SW 1271 (cell line): ENCODE data around the gene WAPL.
"Not testable (repeated sequence)": the region's sequence is repeated elsewhere in the genome, so short reads cannot be mapped to it uniquely, and the experiment has no call there.

Source experiments
- DNase-seq, 2 experiments: peaks; one replicate each; lab custom pipeline; 2025; lab: John Stamatoyannopoulos, UW

WAPL gene

DNA sequence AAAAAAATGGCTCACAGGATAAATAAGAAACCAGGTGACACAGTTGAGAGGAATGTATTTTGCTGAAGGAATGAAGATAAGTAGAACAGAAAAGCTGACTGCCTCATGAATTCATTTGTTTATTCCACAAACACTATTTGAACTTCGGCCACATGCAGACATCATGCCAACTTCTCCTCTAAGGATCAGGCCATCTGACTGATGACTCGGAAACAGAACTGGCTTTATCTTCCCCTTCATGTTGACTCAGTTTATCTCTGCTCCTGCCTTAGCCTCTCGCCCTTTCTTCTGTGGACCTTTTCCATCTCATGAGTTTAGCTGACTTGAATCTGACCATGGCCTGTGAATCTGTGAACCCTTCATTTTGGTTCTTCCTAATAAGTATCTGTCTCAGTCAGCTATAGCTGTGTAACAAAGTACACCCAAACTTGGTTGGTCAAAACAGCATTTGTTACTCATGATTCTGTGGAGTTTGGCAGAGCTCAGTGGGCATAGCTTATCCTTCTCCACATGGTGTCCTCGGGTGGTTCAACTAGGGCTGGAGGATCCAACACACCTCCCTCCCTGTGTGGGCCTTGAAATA lies 111.0 kb downstream of the WAPL start:
- peak in 1 of 2 experiments; percentile 5 for DNase-seq

- no peak for DNase-seq
Observed at GRCh38 chr10:86409183-86409582, 112.4 kb downstream of the WAPL start.

DNA sequence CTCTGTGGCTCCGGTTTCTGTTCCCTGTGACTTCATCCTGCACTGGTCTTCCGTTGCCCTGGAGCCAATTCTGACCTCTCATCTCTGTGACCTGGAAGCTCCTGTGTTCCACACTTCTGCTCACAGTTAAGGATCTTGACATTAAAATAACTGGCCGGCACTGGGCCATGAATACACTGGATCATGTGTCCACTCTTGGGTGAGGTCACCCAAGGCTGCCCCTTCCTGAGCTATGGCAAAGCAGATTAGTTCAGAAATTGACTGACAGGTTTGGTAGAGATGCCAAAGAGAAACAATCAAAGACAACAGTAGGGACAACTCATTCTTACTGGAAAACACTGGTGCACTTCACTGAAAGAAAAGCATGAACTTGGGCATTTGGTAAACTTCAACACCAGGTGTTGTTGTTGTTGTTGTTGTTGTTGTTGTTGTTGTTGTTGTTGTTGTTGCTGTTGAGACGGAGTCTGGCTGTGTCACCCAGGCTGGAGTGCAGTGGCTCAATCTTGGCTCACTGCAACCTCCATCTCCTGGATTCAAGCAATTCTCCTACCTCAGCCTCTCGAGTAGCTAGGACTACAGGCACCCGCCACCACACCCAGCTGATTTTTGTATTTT lies 118.3 kb downstream of the WAPL start:
- no peak for DNase-seq

DNA sequence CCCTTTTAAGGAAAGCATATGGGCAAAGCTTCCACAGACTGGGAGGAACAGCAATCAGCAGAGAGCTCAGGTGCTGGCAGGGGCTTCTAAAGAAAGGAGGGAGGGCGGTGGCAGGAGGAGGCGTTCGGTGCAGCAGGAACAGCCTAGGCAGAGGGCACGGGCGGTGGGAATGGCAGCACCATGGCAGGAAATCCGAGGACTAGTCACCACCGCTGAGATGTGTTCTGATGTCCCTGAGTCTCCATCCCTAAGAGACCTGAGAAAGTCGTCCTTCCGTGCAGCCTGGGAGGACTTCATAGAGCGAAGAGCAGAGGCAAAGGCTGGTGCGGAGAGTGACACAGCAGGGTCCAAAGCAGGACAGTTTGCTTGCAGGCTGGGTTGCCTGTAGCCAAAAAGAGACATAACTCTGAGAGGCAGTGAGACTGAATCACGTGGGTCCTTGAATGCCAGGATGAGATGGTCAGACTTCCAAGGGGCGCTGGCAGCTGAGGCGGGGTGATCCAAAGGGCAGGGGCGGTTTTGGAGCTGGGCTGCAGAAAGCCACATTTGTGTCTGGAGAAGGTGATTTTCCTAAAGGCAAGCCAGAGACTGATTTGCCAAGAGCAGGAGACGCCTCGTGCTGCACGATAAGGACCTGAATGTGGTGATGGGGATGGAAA lies 119.2 kb downstream of the WAPL start:
- no peak for DNase-seq

GRCh38 chr10:86401588-86402282 lies 119.9 kb downstream of the WAPL start:
- no peak for DNase-seq

DNA sequence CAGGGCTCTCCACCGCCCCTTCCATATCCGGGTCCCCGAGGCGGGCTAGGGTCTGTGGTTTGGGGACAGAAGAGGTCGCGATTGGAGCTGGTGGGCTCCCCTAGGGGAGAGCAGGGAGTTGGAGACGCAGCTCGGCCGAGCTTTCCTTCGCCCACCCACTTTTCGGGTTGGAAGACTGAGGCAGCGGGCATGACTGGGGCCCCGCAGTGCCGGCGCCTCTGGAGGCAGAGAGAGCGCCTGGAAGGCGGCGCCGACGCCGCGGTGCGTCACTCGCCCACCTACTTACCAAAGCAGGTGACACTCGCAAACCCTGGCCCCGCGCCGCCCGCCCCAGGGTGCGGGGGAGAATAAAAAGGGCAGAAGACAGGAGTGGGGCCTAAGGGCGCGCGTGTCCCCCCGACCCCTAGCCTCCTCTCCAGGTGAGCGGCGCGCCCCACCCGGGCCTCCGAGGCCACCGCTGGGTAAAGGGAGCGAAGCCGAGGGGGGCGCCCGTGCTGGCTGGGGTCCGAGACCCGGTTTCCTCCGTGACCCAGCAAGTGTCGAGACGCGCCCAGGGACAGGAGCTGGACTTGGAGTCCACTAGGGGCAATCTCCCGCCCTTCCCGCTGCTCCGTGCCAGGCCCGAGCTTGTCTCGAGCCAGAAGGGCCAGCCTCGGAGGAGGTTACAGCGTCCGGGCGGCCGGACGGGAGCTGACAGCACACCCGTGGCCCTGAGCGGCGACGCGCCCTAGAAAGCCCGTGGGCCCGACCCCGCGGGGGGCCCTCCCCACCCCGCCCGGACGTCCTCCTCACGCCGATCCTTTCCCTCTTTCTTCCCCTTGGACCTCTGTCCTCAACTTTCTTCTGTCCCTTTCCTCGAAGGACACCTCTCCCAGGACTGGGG lies 120.6 kb downstream of the WAPL start:
- peak in 1 of 2 experiments; percentile 20 for DNase-seq

GRCh38 chr10:86399879-86400704 lies 121.5 kb downstream of the WAPL start:
- DNase-seq: peak; percentile 80 to 84

DNA sequence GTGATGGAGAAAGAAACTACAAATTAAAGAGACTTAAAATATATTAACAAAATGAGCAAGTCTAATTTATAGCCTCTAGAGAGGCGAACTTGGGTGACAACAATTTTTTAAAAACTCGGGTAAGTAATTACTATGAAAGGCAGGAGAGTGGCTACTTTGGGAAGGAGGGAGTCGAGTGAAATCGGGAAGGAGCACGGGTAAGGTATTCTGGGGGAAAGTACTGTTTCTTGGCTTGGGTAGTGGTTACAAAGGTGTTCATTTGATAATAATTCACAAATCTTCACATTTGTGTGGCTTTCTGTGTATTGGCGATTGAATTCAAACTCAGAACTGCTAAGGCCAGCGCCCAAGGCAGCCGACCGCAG lies 122.1 kb downstream of the WAPL start:
- no peak for DNase-seq

GRCh38 chr10:86397120-86397519 lies 124.5 kb downstream of the WAPL start:
- no peak for DNase-seq

DNA sequence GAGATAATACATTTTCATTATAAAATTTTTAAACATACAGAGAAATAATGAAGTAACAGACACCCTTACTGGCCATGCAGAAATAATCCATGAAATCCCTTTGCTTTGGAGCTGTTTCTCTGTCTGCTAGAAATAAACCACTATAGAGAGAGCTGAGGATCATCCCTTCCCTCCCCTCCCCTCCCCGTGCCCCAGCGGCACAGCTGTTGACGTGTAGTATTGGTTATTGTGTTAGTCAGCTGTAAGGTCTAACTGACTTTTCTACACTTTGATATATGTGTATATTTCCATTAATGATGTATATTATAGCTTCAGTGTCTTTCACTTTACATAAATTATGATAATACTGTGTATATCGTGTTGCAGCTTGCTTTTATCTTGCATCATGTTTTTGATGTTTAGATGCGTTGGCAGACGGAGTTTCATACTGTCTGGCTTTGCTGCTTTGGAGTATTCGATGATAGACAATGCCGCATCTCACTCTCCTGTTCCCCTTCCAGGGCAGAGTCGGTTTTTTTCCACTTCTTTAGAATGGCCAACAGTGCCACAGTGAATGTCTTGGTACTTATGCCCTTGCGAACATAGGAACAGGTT lies 127.6 kb downstream of the WAPL start:
- no peak for DNase-seq

GRCh38 chr10:86393362-86393761 lies 128.2 kb downstream of the WAPL start:
- no peak for DNase-seq

DNA sequence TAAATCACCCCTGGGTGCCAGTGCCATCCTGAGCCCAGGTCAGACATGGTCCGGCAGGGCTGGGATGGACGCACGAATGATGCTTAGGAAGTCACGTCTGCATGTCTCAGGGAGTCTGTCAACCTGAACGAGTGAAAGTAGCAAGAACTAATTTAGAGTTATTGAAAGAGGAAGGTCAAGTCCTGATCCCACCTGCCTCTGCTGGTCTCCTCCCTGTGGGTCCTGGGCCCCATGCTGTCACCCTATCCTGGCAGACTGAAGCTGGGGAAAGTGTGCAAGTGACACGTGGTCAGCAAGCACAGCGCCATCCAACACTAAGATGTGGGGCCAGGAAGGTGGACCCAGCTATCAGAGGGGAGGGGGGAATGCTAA lies 128.9 kb downstream of the WAPL start:
- DNase-seq: no peak

DNA sequence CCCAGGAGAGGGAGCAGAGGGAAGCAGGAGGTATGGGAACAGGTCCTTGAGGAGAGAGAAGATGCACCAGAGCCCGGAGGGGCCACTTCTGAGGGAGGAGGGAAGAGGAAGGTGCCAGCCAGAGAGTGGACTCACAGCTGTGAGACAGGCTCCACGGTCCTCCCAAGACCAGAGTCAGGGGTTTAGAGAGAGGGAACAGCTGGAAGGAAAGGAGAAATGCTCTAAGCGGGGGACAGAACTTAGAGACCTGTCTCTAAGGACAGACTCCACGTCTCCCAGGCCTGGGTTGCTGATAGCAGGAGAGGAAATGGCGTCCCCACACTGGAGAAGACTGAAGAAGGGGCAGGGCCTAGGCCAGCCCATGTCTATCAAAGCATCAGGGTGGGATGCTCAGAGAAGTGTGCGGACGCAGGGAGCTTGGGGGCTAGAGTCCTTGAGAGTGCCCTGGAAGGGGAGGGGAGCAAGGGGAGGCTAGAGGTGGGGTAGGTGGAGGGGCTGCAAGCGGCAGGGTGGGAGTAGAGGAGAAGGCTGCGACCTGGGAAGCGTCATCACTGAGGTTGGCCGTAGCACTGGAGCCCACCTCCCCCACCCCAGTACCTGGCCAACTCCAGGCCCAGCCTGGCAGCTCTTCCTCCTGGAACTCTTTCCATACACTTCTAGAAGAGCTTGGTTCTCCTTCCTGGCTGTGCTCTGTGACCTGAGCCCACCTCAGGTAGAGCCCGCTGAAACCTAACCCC lies 129.4 kb downstream of the WAPL start:
- DNase-seq: no peak

DNA sequence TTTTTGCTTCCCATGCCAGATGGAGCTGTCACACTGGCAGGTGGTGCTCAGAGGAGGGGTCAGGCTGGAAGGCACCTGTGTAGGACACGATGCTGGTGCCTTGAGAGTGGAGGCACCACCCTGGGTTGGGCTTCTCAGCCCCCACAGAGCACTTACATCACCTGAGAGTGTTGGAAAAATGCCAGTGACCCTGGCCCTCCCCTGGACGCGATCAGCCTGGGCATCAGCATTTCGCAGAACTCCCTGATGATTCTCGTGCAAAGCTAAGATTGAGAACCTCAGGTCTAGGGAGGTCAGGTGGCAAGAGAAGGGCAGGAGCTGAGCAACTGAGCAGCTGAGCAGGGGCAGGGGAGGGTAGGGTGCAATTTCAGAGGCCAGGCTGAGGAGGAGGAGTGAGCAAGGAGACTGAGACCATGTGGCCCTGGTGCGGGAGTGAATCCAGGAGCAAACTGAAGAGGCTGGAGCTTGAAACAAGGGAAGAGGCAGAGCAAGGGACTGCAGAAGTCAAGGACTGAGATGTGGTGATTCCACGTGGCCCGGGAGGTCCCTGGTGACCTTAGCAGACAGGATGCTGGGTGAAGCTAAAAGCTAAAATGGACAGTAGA lies 130.3 kb downstream of the WAPL start:
- no peak for DNase-seq

- no peak for DNase-seq
Observed at GRCh38 chr10:86390337-86391120, 131.1 kb downstream of the WAPL start.

- no peak for DNase-seq
Observed at GRCh38 chr10:86389441-86390193, 132.0 kb downstream of the WAPL start.

- not testable (repeated sequence) for DNase-seq
Observed at GRCh38 chr10:86389109-86389440, 132.5 kb downstream of the WAPL start.

GRCh38 chr10:86388119-86388704 lies 133.4 kb downstream of the WAPL start:
- DNase-seq: no peak
